Kidney (tissue), 14 donors: ENCODE measurements around the gene IQCC. TPM values are rescaled to one million over a fixed set of nuclear protein-coding genes. Genes with fewer than 3 reads are reported as not detected.

Experiments
- DNase-seq, 5 donors: peaks; one replicate each; pipeline ENCODE4 v3.0.0-alpha.2; 2013 to 2020
- FAIRE-seq: peaks from 2 replicates; lab custom pipeline; 2012; peaks lifted over from hg19 to GRCh38; lab: Jason Lieb, UNC
- H3K27ac ChIP-seq, 2 donors: one replicate each; pipeline ENCODE4 v1.7.0; 2013; ENCODE audit warnings: low read depth in 2 of 2, low read length in 2 of 2, inconsistent platforms in 1 of 2
- H3K27me3 ChIP-seq: one replicate; pipeline ENCODE4 v1.7.1; 2013; ENCODE audit warnings: low read length, inconsistent platforms; ENCODE audit not compliant: control insufficient read depth, insufficient read depth
- H3K36me3 ChIP-seq, 3 donors: one replicate each; pipeline versions ENCODE4 v1.7.0 to v1.7.1; 2013; ENCODE audit warnings: low read length in 3 of 3, control low read depth in 1 of 3, inconsistent platforms in 1 of 3; ENCODE audit not compliant: insufficient read depth in 3 of 3, control insufficient read depth in 2 of 3
- H3K4me1 ChIP-seq, 3 donors: one replicate each; pipeline versions ENCODE4 v1.7.0 to v1.7.1; 2013; ENCODE audit warnings: low read length in 3 of 3, inconsistent platforms in 1 of 3, low read depth in 1 of 3; ENCODE audit not compliant: control insufficient read depth in 2 of 3, insufficient read depth in 2 of 3
- H3K4me3 ChIP-seq, 3 donors: one replicate each; pipeline versions ENCODE4 v1.7.0 to v1.8.1; 2013; ENCODE audit warnings: low read length in 3 of 3, control low read depth in 1 of 3, inconsistent platforms in 1 of 3
- H3K9ac ChIP-seq, 3 donors: one replicate each; pipeline versions ENCODE4 v1.7.0 to v1.7.1; 2013; ENCODE audit warnings: low read length in 3 of 3, control low read depth in 1 of 3, inconsistent platforms in 1 of 3
- H3K9me3 ChIP-seq, 3 donors: one replicate each; pipeline versions ENCODE4 v1.7.0 to v1.7.1; 2013; ENCODE audit warnings: low read length in 3 of 3, control low read depth in 1 of 3, inconsistent platforms in 1 of 3; ENCODE audit not compliant: control insufficient read depth in 2 of 3, insufficient read depth in 1 of 3
- CTCF ChIP-seq: IDR thresholded peaks from 3 replicates; pipeline ENCODE4 v1.5.1; 2012; ENCODE audit warnings: mild to moderate bottlenecking, moderate library complexity, borderline replicate concordance; ENCODE audit not compliant: insufficient read depth; ENCODE audit errors: extremely low read depth
- intact Hi-C: fragments of 100-400 bp; cut with DNase I; formaldehyde crosslinking; loops from one replicate; pipeline ENCODE4 v1.11.1; 2022
- polyA plus RNA-seq: library from polyadenylated mRNA; stranded (reverse); fragments of 350-450 nt; fragmentation: Illumina TruSeq; extraction: RNeasy Lipid Tissue Mini Kit (QIAGEN cat#74804); gene quantifications from one replicate; pipeline ENCODE4 v1.2.3, GENCODE V29; 2014; ENCODE audit warnings: low read depth, low replicate concordance; ENCODE audit not compliant: insufficient read depth
- total RNA-seq: library from RNA; stranded (reverse); fragmentation: NEBNext Ultra II Directional; extraction: Animal tissue kit (Norgen Biotek cat#: 25700); gene quantifications from one replicate; pipeline ENCODE4 v1.2.1, GENCODE V29; 2021
- donor health status: control.
- donor health status: control.
- donor health status: control.
- donor health status: control.
- donor health status: control.
- donor health status: DM: yes; HTN: yes; CAD: no.
- donor health status: Normal renal cell carcinoma (clear cell type).

Gene IQCC
- total and polyA plus RNA-seq, 2 donors from 2014 or later, result 3.4 to 3.5 TPM

GRCh38 chr1:32208469-32208868, 3.0 kb downstream of the IQCC start:
- Histone ChIP-seq H3K27me3 (no peaks in the 10 kb centered on the region), H3K9ac (no peak overlapping the region), H3K36me3 (no peaks in the 10 kb centered on the region), H3K9me3 (no peaks in the 10 kb centered on the region), H3K4me1 (peaks cover 2 to 16% (median 4%) of the 10 kb centered on the region in 3 donors), H3K4me3 (no peak overlapping the region), H3K27ac (no peak overlapping the region)
- DNase-seq (no peak), FAIRE-seq (no peak)
- no peak for TF ChIP-seq CTCF
- intact Hi-C loops, result no loop called here

- no peak for TF ChIP-seq CTCF
- no peak within 1 kb of the TSS for H3K27ac ChIP-seq
- DNase-seq (peak in 4 of 5 donors; percentile 58 to 90 (median 64)), FAIRE-seq (no peak)
- peaks cover 2 to 16% (median 4%) of the 10 kb centered on the region in 3 donors for H3K4me1 ChIP-seq
- no peaks in the 10 kb centered on the region for H3K9me3 ChIP-seq
- no peak within 1 kb of the TSS for H3K4me3 ChIP-seq
- H3K9ac ChIP-seq, result no peak within 1 kb of the TSS
- H3K27me3 ChIP-seq, result no peaks in the 10 kb centered on the region
- no peaks in the 10 kb centered on the region for H3K36me3 ChIP-seq
- intact Hi-C loops, result no loop called here
Measured at GRCh38 chr1:32208891-32209328, 3.4 kb downstream of the IQCC start, which contains the start of gene DCDC2B. Gene DCDC2B (plus strand): TSS chr1:32209089. CDS start chr1:32209094, 5 bp downstream.

- Histone ChIP-seq H3K36me3 (peaks cover 2 to 36% (median 13%) of the 10 kb centered on the region in 3 donors), H3K4me1 (peaks cover 0 to 7% (median 7%) of the 10 kb centered on the region in 3 donors), H3K27ac (no peak overlapping the region), H3K4me3 (no peak overlapping the region), H3K27me3 (no peaks in the 10 kb centered on the region), H3K9ac (no peak overlapping the region), H3K9me3 (no peaks in the 10 kb centered on the region)
- DNase-seq, result peak in 3 of 5 donors; percentile 58 to 84 (median 70)
- peak; percentile 76 for TF ChIP-seq CTCF
- intact Hi-C loops, result no loop called here
- no peak for FAIRE-seq
Measured at GRCh38 chr1:32215629-32216480, 10.4 kb downstream of the IQCC start.
